Transverse colon (tissue), 4 donors: ENCODE results near the gene LRBA. TPM values are rescaled to one million over a fixed set of nuclear protein-coding genes. Genes with fewer than 3 reads are reported as not detected.

Experiments
- DNase-seq: peaks from one replicate; pipeline ENCODE4 v3.0.0-alpha.2; 2019
- H3K27ac ChIP-seq, 4 donors: fragments of 200-600 bp; sonication (generic); 2 replicates each; pipeline ENCODE4 v1.5.1; 2016 to 2018; ENCODE audit warnings: inconsistent platforms in 4 of 4
- H3K27me3 ChIP-seq: fragments of 200-600 bp; sonication (generic); 2 replicates; pipeline ENCODE4 v1.5.1; 2017; ENCODE audit warnings: inconsistent platforms
- H3K36me3 ChIP-seq, 4 donors: fragments of 200-600 bp; sonication (generic); 2 replicates each; pipeline ENCODE4 v1.5.1; 2017 to 2019; ENCODE audit warnings: inconsistent platforms in 4 of 4
- H3K4me1 ChIP-seq, 4 donors: fragments of 200-600 bp; sonication (generic); 2 replicates each; pipeline ENCODE4 v1.5.1; 2017 to 2020; ENCODE audit warnings: inconsistent platforms in 4 of 4
- H3K4me3 ChIP-seq, 4 donors: fragments of 200-600 bp; sonication (generic); 1 replicate in 1 of 4; 2 replicates in 3 of 4; pipeline versions ENCODE4 v1.5.1 to v1.6.1; 2017 to 2019; ENCODE audit warnings: inconsistent platforms in 4 of 4
- H3K9me3 ChIP-seq, 2 donors: fragments of 200-600 bp; sonication (generic); 2 replicates each; pipeline ENCODE4 v1.5.1; 2017 to 2019; ENCODE audit warnings: inconsistent platforms in 2 of 2
- CTCF ChIP-seq, 5 experiments: fragments of 200-600 bp in 3 of 5; fragments of 450-650 bp in 2 of 5; sonication (generic) in 3 of 5; IDR thresholded peaks; 1 replicate in 2 of 5; 2 replicates in 3 of 5; pipeline ENCODE4 v1.5.1; 2016 to 2017; ENCODE audit warnings: antibody characterized with exemption in 5 of 5, inconsistent platforms in 3 of 5, mild to moderate bottlenecking in 2 of 5, moderate library complexity in 1 of 5
- EP300 ChIP-seq: sonication (generic); formaldehyde crosslinking; IDR thresholded peaks from one replicate; pipeline ENCODE4 v1.6.1; 2017; ENCODE audit warnings: antibody characterized with exemption, low read depth
- POLR2A ChIP-seq: fragments of 450-650 bp; IDR thresholded peaks from one replicate; pipeline ENCODE4 v1.6.1; 2016; ENCODE audit warnings: antibody characterized with exemption, mild to moderate bottlenecking, moderate library complexity
- POLR2AphosphoS5 ChIP-seq, 3 donors: sonication (generic); formaldehyde crosslinking; IDR thresholded peaks; one replicate each; pipeline ENCODE4 v1.6.1; 2016; ENCODE audit warnings: antibody characterized with exemption in 3 of 3
- WGBS, 2 donors: methylation state at CpG; one replicate each; pipeline ENCODE4 v1.1.5; 2018; ENCODE audit warnings: low coverage in 1 of 2; 5-methylcytosine and 5-hydroxymethylcytosine counted together
- in situ Hi-C, 4 donors: fragments of 200-750 bp; cut with MboI; loops; one replicate each; pipeline versions ENCODE4 v1.15.0 to v1.15.1; 2017; ENCODE audit warnings: low sequenced_read_pairs in 3 of 4, low pct_ligation_motif_present in 1 of 4, low pct_unique_long_range_greater_than_20kb in 1 of 4
- intact Hi-C: fragments of 100-400 bp; cut with DNase I; formaldehyde crosslinking; loops from one replicate; pipeline ENCODE4 v1.15.1; 2023; ENCODE audit warnings: low total_unique reads
- total RNA-seq, 4 donors: library from RNA; depleted of rRNA; stranded (reverse); fragments of >200 nt; gene quantifications; one replicate each; pipeline ENCODE4 v1.1.0, GENCODE V29; 2016

Gene LRBA
- total RNA-seq, 4 donors from 2014 or later, result 82.7 to 125 (median 112) TPM

GRCh38 chr4:150584111-150584915 is 430.8 kb downstream of the LRBA start:
- no peaks in the 10 kb centered on the region for H3K27me3 ChIP-seq
- H3K9me3 ChIP-seq, result no peaks in the 10 kb centered on the region
- intact Hi-C loops (loop anchor here (5.0 kb wide), 1 partner anchor 282 kb away; no protein-coding TSS in a partner anchor), in situ Hi-C loops (loop anchor here in 2 of 4 donors (10.0 to 25.0 kb wide), 2 partner anchors 272 to 280 kb away; no protein-coding TSS in a partner anchor)
- peak overlapping the region; percentile 28 to 52 (median 46) for H3K4me3 ChIP-seq
- TF ChIP-seq POLR2AphosphoS5 (IDR thresholded peaks at IDR 0.05) (no peak), POLR2A (no peak), CTCF (IDR thresholded peaks at IDR 0.05) (no peak), EP300 (no peak)
- DNase-seq, result no peak
- peaks cover 0 to 13% (median 2%) of the 10 kb centered on the region in 4 donors for H3K36me3 ChIP-seq
- peak overlapping the region; percentile 84 to 91 (median 88) for H3K27ac ChIP-seq
- H3K4me1 ChIP-seq, result no peaks in the 10 kb centered on the region
- WGBS, 2 donors, result 64 to 71% methylated on average over 8 to 11 of the region's 11 CpGs

- no peaks in the 10 kb centered on the region for H3K27me3 ChIP-seq
- DNase-seq, result peak; percentile 29
- peaks cover 0 to 13% (median 2%) of the 10 kb centered on the region in 4 donors for H3K36me3 ChIP-seq
- no peaks in the 10 kb centered on the region for H3K9me3 ChIP-seq
- intact Hi-C loops, result loop anchor here (5.0 kb wide), 1 partner anchor 281 kb away; no protein-coding TSS in a partner anchor
- WGBS, 2 donors, result 91% methylated on average over 61 of the region's 66 CpGs; no CpG with 5 or more reads in 1 of the 2 donors
- H3K4me3 ChIP-seq, result peak overlapping the region; percentile 28 to 52 (median 46)
- peak; percentile 15 for TF ChIP-seq POLR2A
- TF ChIP-seq EP300, result no peak
- peak; percentile 28 to 32 (median 28) for TF ChIP-seq POLR2AphosphoS5 (IDR thresholded peaks at IDR 0.05)
- H3K4me1 ChIP-seq, result peaks cover 0 to 2% (median 0%) of the 10 kb centered on the region in 4 donors
- in situ Hi-C loops, result loop anchor here in 2 of 4 donors (10.0 to 25.0 kb wide), 2 partner anchors 271 to 279 kb away; no protein-coding TSS in a partner anchor
- H3K27ac ChIP-seq, result peak overlapping the region; percentile 84 to 91 (median 88)
These were observed 431.6 kb downstream of the LRBA start for GRCh38 chr4:150583287-150584110.

- Histone ChIP-seq H3K4me1 (peaks cover 0 to 2% (median 0%) of the 10 kb centered on the region in 4 donors), H3K27ac (peak overlapping the region; percentile 84 to 91 (median 88)), H3K36me3 (peaks cover 0 to 13% (median 2%) of the 10 kb centered on the region in 4 donors), H3K27me3 (no peaks in the 10 kb centered on the region), H3K9me3 (no peaks in the 10 kb centered on the region), H3K4me3 (peak overlapping the region; percentile 28 to 52 (median 46))
- in situ Hi-C loops (loop anchor here in 2 of 4 donors (10.0 to 25.0 kb wide), 2 partner anchors 271 to 278 kb away; no protein-coding TSS in a partner anchor), intact Hi-C loops (loop anchor here (5.0 kb wide), 1 partner anchor 281 kb away; no protein-coding TSS in a partner anchor)
- WGBS, 2 donors, result 72% methylated on average over 32 of the region's 32 CpGs; no CpG with 5 or more reads in 1 of the 2 donors
- TF ChIP-seq CTCF (IDR thresholded peaks at IDR 0.05) (no peak), POLR2A (no peak), EP300 (no peak), POLR2AphosphoS5 (IDR thresholded peaks at IDR 0.05) (no peak)
- DNase-seq, result no peak
These were observed 432.2 kb downstream of the LRBA start for GRCh38 chr4:150582873-150583286.

GRCh38 chr4:150582146-150582872 is 432.8 kb downstream of the LRBA start, which contains the start of gene MAB21L2:
TSS of gene MAB21L2 (plus strand) at chr4:150582151. CDS start at chr4:150583030, 879 bp downstream.
- no peaks in the 10 kb centered on the region for H3K27me3 ChIP-seq
- intact Hi-C loops (loop anchor here (5.0 kb wide), 1 partner anchor 280 kb away; no protein-coding TSS in a partner anchor), in situ Hi-C loops (loop anchor here in 2 of 4 donors (10.0 to 25.0 kb wide), 2 partner anchors 270 to 278 kb away; no protein-coding TSS in a partner anchor)
- peak within 1 kb of the TSS; percentile 37 to 52 (median 46) for H3K4me3 ChIP-seq
- peaks cover 0 to 13% (median 2%) of the 10 kb centered on the region in 4 donors for H3K36me3 ChIP-seq
- H3K9me3 ChIP-seq, result no peaks in the 10 kb centered on the region
- H3K27ac ChIP-seq, result peak within 1 kb of the TSS; percentile 85 to 91 (median 88)
- TF ChIP-seq EP300 (no peak), CTCF (IDR thresholded peaks at IDR 0.05) (no peak), POLR2A (no peak), POLR2AphosphoS5 (IDR thresholded peaks at IDR 0.05) (peak in 1 of 3 donors; percentile 12)
- peaks cover 0 to 2% (median 0%) of the 10 kb centered on the region in 4 donors for H3K4me1 ChIP-seq
- no peak for DNase-seq
- WGBS, 2 donors, result 54 to 64% methylated on average over 19 to 27 of the region's 27 CpGs
